Stimulated activated CD4-positive, alpha-beta T cell treated with anti-CD3 and anti-CD28 coated beads, Interleukin-1b, Interleukin-23, amount 100 ng/mL, for 1 hour (primary cell): ENCODE results near the gene AGO1.

Source experiments
- DNase-seq, 2 donors: peaks; one replicate each; pipeline ENCODE4 v3.0.0-alpha.2; 2020; ENCODE audit warnings: low read depth in 2 of 2

Gene AGO1

GRCh38 chr1:35882945-35883634, at the start of gene AGO1:
Gene AGO1 (plus strand): TSS chr1:35883209. CDS start chr1:35883422, 213 bp downstream.
- DNase-seq: peak; percentile 96

DNA sequence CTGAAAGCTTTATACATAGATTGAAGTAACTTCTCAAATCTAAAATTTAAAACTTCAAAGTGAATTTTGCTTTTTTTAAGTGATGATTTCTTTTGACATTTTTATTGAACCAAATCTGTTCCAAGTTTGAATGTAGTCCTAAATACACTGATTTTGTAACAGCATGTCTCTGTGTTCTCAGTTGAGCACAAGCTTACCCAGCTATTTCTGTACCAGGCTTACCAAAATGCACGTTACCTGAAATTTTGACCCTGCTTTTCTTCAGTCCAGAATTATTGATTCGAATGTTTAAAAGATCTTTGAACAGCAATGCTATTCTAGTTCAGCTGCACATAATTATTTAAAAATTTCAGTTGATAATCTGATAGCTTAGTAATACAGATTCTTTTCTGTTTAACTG, 49.6 kb upstream of the AGO1 start:
- DNase-seq: no peak

DNA sequence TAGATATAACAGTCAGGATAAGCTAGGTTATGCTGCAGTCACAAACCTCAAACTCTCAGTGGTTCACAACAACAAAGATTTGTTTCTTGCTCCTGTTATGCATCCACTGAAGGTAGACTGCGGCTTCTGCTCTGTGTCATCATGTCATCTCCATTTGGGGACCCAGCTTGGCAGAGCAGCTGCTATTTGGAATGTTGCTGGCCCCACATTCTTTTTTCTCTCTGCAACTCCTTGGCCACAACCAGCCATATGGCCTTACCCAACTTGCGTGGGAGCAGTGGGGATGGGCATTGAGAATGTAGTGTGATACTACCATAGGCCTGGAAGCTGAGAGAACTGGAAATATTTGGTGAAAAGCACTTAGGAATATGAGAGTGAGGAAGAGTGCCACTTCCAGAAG, 48.8 kb upstream of the AGO1 start:
- DNase-seq: no peak

DNA sequence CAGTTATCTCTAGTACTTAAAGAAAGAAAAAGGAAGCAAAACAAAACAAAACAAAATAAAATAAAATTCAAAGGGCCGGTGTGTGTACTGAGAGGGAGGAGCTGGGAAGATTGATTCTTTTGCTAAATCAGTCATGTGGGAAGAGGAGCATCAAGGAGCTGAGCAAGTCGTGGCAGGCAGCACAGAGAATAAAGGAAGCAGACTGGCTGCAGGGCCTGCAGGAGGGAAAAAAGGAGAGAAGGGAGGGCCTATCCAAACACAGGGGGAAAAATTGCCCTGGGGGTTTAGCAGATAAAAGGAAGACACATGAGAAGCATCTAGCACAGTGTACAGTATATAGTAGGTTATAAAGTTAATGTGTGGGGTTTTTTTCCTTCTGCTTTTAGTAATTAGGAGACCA, 47.6 kb upstream of the AGO1 start:
- no peak for DNase-seq

- no peak for DNase-seq
These were observed 46.3 kb upstream of the AGO1 start for GRCh38 chr1:35836734-35837133.

DNA sequence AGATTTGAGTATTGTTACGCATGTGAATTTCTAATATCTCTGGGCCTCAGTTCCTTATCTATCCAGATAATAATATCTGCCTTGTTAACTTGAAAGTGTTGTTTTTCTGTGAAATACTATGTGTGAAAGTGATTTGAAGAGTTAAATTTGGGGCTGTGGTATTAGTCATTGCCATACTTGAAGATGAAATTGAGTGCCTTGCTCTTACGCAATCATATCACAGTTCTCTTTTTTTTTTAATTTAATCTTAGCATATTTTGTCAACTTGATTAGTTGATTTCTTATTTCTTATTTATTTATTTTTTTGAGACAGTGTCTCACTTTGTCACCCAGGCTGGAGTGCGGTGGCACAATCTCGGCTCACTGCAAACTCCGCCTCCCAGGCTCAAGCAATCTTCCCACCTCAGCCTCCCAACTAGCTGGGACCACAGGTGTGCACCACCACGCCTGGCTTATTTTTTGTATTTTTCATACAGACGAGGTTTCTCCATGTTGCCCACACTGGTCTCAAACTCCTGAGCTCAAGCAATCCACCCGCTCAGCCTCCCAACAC, 44.2 kb upstream of the AGO1 start:
- no peak for DNase-seq

DNA sequence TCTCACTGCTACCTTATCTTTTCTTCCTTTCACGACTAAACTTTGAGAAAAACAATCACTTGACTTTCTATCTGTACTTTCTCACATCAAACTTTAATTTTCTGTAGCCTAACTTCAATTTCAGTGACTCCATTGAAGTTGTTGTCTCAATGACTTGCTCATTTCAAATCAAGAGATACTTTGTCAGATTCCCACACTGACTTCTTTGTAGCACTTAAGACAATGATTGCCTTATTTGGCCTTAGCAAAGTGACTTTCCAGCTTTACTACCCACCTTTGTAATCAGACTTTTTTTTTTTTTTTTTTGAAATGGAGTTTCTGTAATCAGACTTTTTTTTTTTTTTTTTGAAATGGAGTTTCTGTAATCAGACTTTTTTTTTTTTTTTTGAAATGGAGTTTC, 38.2 kb upstream of the AGO1 start:
- DNase-seq: no peak

DNA sequence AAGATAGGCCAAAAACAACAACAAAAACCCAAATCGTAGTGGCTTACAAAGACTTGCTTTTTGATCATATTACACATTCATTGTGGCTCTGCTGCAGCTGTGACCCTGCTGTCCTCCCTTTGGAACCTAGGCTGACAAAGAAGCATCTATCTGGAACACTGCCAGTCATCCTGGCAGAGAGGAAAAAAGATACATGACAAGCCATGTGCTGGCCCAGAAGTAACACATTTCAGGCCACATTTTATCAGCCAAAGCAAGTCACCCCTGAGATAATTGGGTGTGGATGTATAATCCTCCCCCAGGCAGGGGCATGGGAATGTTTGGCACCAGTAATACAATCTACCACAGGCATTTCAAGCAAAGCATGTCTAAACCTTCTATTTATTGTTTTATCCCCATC, 37.2 kb upstream of the AGO1 start:
- no peak for DNase-seq

GRCh38 chr1:35847935-35848565, 35.0 kb upstream of the AGO1 start:
- no peak for DNase-seq

DNA sequence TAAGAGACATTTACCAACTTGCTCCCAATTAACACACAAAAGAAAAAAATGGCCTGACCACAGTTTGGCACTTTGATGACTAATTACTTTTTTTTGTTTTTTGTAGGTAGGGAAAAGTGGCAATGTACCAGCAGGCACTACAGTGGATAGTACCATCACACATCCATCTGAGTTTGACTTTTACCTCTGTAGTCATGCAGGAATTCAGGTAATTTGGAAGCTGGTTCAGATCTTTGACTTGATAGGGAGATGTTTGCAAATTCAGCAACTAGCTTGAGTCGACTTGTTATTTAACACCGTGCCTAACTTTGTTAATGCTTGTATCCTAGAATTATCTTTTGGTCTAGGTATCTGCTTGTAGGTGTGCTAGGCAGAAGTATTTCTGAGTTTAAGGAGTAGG, 33.0 kb upstream of the AGO1 start:
- no peak for DNase-seq

- DNase-seq: no peak
These were observed 32.3 kb upstream of the AGO1 start for GRCh38 chr1:35850716-35851115.

DNA sequence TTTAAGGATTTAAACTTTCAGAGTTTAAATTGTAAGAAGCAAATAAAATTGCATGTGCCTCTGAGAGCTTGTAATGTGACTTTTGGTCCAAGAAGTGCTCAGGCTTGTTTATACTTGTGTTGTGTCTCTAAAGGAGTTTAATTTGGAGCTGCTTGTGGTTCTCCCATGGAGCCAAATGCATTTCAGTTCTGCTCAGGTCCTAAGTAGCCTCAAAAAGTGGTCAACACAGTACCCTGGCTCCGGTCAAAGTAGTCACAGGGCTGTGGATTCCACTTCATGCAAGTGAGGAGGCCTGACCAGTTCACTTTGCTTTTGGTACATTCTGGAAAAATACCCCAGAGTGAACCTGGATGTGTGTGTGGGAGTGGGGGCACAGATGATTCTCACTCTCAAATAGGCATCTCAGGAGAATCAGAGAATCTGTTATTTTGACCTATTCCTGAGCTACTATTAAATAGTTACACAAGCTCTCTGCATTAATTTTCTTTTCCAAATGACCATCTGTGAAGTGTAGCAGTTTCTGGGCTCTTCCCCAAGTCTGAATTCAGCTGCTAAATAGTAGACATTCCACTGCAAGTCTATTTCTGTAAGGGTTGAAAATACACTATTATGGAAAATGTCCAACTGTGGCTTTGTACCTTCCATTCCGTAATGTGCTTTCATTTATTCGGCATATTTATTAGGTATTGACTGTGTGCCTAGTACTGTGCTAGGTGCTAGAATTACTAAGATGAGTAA, 31.7 kb upstream of the AGO1 start:
- DNase-seq: no peak

DNA sequence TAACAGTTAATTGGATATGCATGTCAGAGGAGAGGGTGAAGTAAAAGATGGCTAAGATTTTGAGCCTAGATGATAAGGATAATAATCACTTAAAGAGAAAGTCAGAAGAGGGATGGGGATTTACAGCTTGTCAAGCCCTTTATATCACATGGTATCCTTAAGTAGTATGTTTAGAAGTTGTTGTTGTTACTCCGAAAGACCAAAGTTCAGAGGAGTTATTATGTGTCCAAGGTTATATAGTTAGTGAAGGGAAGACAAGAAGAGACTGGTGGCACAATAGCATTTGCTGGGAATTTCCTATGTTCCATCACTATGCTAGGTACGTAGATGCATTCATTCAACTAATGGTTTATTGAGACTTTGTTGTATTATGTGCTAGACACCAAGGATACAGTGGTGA, 30.8 kb upstream of the AGO1 start:
- DNase-seq: no peak

DNA sequence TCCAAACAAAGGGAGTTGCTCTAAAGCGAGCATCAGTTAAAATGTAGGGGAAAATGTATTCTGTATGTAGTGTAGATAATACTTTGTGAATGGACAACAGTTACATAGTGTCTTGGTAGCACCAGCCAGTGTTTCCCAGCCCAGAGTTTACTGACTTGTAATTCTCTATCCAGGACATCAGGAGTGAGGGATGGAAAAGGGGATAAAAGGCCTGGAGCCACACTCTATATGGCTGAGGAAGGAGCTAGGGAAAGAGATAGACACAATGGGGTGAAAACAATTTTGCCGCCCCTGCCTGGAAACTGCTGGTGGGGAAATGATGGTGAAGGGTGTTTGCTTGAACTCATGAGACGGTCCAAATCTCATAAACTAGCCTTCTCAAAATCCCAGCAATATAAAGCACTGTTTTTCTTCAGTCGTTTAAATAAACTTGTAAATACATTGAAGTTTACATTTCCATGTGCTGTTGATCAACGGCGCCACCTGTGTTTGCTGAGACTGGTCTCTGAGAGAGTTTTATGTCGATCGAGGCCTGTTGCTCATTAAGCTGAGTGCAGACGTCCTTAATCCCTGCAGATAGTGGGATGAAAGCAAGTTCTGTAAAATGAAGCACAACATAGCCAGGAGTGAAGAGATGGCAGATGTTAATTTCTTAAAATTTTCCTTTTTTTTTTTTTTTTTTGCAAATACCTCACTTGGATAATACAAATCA, 27.9 kb upstream of the AGO1 start:
- DNase-seq: no peak

GRCh38 chr1:35856964-35857363, 26.0 kb upstream of the AGO1 start:
- no peak for DNase-seq

DNA sequence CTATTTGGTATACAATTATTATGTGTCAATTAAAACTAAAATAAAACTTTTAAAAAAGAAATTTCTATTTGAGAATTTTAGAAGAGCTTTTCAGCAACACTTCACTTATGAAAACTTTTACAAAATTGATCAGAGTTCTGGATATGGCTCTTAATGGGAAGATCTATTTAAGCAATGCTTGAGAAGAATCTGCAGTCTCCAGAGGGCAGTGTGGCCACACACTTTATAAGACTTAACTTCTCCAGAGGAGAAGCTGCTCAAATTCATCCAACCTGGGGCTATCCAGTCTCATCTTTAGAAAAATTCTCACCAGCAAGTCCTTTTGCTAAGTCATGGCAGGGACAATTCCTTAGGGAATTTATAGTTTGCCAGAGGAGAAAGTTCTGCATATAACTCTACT, 25.2 kb upstream of the AGO1 start:
- DNase-seq: no peak

- DNase-seq: no peak
These were observed 22.3 kb upstream of the AGO1 start for GRCh38 chr1:35860696-35861095.

GRCh38 chr1:35863136-35863535, 19.9 kb upstream of the AGO1 start:
- no peak for DNase-seq

DNA sequence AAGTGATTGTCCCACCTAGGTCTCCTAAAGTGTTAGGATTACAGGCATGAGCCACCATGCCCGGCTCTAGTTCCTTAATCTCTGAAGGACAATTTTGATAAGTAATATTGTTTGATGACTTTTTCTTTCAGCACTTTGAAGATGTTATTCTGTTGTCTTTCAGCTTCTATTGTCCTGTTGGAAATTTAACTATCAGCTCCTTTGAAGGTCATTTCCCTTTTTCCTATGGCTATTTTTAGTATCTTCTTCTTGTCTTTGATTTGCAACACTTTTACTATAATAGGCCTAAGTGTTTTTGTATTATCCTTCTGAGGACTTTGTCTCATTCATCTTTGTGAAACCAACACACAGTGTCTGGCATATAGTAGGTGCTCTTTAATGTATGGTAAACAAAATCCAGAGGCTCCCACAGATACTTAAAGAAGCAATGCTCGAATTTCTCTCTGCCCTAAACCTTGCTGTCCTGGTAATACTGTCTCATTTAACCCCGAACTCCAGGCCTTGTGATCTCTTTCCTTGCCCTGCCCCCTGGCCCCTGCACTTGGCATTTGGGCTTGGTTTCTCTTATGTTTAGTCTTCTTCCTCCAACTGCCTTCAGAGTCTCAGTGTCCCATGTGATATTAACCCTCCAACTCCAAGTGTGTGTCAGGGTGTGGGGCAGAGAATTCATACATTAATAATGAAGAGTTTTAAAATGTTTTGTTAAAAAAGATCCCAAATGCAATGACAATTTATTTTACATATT, 19.0 kb upstream of the AGO1 start:
- no peak for DNase-seq

- DNase-seq: no peak
These were observed 18.2 kb upstream of the AGO1 start for GRCh38 chr1:35864813-35865212.

DNA sequence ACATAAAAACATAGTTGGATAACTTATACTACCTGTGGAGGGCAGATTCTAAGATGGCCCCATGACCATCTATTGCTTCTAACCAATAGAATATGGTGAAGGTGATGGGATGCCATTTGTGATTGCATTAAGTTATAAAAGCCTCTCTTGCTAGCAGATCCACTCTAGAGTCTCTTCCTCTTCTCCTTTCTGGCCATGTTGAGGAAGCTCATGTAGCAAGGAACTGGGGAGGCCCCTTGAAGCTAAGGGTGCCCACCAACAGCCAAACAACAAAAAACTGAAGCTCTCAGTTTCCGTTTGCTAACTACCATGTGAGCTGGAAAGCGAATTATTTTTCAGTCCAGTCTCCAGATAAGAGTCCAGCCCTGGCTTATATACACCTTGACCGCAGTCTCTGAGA, 16.0 kb upstream of the AGO1 start:
- no peak for DNase-seq
